ENCODE results near the gene NME3.

- no peak for TF ChIP-seq SREBF1 (IDR thresholded peaks at IDR 0.05; ENCODE audit: borderline replicate concordance, low read depth, low read length)
- TF ChIP-seq, protein P1, sequence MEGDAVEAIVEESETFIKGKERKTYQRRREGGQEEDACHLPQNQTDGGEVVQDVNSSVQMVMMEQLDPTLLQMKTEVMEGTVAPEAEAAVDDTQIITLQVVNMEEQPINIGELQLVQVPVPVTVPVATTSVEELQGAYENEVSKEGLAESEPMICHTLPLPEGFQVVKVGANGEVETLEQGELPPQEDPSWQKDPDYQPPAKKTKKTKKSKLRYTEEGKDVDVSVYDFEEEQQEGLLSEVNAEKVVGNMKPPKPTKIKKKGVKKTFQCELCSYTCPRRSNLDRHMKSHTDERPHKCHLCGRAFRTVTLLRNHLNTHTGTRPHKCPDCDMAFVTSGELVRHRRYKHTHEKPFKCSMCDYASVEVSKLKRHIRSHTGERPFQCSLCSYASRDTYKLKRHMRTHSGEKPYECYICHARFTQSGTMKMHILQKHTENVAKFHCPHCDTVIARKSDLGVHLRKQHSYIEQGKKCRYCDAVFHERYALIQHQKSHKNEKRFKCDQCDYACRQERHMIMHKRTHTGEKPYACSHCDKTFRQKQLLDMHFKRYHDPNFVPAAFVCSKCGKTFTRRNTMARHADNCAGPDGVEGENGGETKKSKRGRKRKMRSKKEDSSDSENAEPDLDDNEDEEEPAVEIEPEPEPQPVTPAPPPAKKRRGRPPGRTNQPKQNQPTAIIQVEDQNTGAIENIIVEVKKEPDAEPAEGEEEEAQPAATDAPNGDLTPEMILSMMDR (IDR thresholded peaks at IDR 0.05 in 2 of 3, conservative IDR thresholded peaks at IDR 0.05 in 1 of 3; ENCODE audit: insufficient read depth in 2 of 3, low read depth in 1 of 3, low read length in 3 of 3) = no peak
- no peak for TF ChIP-seq GATA2 (CRISPR knock-in tag; IDR thresholded peaks at IDR 0.05)
- no peak for TF ChIP-seq RFX5 (IDR thresholded peaks at IDR 0.05; ENCODE audit: low read depth, low read length)
- TF ChIP-seq, protein P2, sequence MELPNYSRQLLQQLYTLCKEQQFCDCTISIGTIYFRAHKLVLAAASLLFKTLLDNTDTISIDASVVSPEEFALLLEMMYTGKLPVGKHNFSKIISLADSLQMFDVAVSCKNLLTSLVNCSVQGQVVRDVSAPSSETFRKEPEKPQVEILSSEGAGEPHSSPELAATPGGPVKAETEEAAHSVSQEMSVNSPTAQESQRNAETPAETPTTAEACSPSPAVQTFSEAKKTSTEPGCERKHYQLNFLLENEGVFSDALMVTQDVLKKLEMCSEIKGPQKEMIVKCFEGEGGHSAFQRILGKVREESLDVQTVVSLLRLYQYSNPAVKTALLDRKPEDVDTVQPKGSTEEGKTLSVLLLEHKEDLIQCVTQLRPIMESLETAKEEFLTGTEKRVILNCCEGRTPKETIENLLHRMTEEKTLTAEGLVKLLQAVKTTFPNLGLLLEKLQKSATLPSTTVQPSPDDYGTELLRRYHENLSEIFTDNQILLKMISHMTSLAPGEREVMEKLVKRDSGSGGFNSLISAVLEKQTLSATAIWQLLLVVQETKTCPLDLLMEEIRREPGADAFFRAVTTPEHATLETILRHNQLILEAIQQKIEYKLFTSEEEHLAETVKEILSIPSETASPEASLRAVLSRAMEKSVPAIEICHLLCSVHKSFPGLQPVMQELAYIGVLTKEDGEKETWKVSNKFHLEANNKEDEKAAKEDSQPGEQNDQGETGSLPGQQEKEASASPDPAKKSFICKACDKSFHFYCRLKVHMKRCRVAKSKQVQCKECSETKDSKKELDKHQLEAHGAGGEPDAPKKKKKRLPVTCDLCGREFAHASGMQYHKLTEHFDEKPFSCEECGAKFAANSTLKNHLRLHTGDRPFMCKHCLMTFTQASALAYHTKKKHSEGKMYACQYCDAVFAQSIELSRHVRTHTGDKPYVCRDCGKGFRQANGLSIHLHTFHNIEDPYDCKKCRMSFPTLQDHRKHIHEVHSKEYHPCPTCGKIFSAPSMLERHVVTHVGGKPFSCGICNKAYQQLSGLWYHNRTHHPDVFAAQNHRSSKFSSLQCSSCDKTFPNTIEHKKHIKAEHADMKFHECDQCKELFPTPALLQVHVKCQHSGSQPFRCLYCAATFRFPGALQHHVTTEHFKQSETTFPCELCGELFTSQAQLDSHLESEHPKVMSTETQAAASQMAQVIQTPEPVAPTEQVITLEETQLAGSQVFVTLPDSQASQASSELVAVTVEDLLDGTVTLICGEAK (IDR thresholded peaks at IDR 0.05) = no peak
- TF ChIP-seq, protein P2 (CRISPR knock-in tag; IDR thresholded peaks at IDR 0.05) = no peak
- no peak for TF ChIP-seq ARID2 (IDR thresholded peaks at IDR 0.05)
- TF ChIP-seq BRF1 (IDR thresholded peaks at IDR 0.05; ENCODE audit: borderline replicate concordance, extremely low read depth, insufficient read length) = no peak
- TF ChIP-seq HNRNPL (IDR thresholded peaks at IDR 0.05; ENCODE audit: low read depth, low read length) = no peak
Observed at GRCh38 chr16:1731073-1731472, 40.3 kb downstream of the NME3 start.
